ENCODE data around the gene ANKRD18B.
"Not testable (repeated sequence)": the region's sequence is repeated elsewhere in the genome, so short reads cannot be mapped to it uniquely, and the experiment has no call there.

- TF ChIP-seq POLR2A, POLR2AphosphoS5 (IDR thresholded peaks at IDR 0.05): not testable (repeated sequence)
Observed at GRCh38 chr9:33543463-33543862, 19.4 kb downstream of the ANKRD18B start.

Data from spleen (tissue), 3 donors.